ENCODE data around the gene RBM23.

RBM23 gene

DNA sequence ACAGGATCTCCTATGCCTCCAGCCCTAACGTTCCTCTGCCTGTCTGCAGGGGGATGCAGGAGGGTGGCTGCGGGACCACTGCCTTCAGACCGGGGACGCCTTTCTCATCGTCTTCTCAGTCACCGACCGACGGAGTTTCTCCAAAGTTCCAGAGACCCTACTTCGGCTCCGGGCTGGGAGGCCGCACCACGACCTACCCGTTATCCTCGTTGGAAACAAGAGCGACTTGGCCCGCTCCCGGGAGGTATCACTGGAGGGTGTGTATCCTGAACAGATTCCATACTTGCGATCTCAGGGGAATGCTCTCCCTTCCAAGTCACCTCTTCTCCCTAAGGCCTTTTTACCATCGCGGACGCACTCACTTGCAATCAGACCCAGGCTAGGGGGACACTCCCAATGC, 33.0 kb downstream of the RBM23 start:
- DNase-seq (ENCODE audit: low read depth in 2 of 2): no peak

DNA sequence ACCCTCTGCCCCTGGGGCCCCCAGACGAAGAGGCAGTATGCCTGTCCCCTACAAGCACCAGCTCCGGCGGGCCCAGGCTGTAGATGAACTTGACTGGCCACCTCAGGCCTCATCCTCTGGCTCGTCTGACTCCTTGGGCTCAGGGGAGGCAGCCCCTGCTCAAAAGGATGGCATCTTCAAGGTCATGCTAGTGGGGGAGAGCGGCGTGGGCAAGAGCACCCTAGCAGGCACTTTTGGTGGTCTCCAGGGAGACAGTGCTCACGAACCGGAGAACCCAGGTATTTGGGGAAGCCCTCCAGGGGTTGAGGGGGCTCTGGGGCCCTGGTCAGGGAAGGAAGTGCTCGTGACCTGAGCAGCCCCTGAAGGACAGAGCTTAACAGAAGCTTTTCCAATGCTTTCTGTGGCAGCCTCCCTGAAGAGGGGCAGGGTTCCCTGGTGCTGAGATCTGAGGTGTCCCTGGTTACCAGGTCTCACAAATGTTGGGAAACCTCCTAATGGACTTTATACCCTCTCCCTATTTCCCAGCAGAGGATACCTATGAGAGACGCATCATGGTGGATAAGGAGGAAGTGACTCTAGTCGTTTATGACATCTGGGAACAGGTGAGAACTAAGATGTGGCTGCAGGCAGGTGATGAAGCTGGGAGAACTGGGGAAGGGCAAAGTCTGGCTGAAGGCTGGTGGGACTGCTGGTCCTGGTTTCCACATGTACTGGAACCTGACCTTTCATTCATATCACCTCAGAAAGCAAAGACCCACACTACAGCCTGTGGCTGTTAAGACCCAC, 34.0 kb downstream of the RBM23 start:
- no peak for DNase-seq (ENCODE audit: low read depth in 2 of 2)

DNA sequence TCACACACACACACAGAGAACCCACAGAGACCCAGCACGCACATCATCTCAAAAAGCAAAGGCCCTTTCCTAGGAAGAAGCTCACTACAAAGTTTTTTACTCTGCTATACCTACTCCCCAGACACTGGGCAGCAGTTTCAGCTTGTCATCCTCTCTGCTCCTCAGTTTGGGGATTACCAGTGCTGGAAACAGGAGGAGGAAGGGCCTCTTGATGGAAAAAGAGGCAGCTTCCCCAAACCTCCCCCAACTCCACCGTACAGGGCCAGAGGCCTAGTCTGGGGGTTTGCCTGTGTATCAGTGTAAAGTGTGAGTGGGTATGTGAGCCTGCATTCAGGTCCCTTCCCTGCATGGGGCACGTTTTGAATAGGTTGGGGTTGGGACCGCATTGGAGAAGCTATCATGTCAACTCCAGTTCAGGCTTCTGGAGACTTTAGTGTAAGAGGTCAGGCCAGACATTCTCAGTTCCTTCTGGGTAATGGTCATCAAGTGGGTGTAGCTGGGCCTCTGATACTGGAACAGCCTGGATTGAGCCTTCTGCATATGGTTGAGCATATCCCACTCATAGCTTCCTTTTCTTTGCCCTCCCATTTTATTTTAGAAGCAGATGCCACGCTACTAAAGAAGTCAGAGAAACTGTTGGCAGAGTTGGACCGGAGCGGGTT, 34.7 kb downstream of the RBM23 start:
- no peak for DNase-seq (ENCODE audit: low read depth in 2 of 2)

GRCh38 chr14:22883173-22883976, 35.6 kb downstream of the RBM23 start, which contains the start of gene REM2:
Gene REM2 (plus strand): TSS chr14:22883222. CDS start chr14:22883288, 66 bp downstream.
- no peak for DNase-seq (ENCODE audit: low read depth in 2 of 2)

GRCh38 chr14:22882529-22883172, 36.3 kb downstream of the RBM23 start:
- no peak for DNase-seq (ENCODE audit: low read depth in 2 of 2)

DNA sequence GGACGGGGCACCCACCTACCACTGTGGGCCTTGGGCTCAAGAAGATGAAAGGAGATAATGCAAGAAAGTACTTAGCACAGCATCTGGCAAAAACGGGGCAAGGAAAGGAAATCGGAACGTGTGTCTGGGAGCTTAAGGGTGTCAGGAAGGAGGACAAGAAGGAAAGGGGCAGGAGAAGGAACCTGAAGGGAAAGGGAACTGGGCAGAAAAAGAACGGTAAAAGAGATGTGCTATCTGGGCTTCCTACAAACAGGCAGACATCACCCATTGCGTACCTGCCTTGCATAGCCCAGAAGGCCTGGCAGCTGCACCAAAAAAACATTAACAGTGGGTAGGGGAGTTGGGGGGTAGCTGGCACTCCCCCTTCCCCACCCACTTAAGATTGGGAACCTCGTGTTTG, 36.9 kb downstream of the RBM23 start:
- no peak for DNase-seq (ENCODE audit: low read depth in 2 of 2)

GRCh38 chr14:22878271-22879246, 40.4 kb downstream of the RBM23 start:
- DNase-seq (ENCODE audit: low read depth in 2 of 2): no peak

- no peak for DNase-seq (ENCODE audit: low read depth in 2 of 2)
These were observed 41.9 kb downstream of the RBM23 start for GRCh38 chr14:22877000-22877501.

- DNase-seq (ENCODE audit: low read depth in 2 of 2): no peak
These were observed 43.1 kb downstream of the RBM23 start for GRCh38 chr14:22875748-22876319.

- no peak for DNase-seq (ENCODE audit: low read depth in 2 of 2)
These were observed 43.8 kb downstream of the RBM23 start for GRCh38 chr14:22875003-22875747.

GRCh38 chr14:22872833-22873520, 46.0 kb downstream of the RBM23 start:
- no peak for DNase-seq (ENCODE audit: low read depth in 2 of 2)

- DNase-seq (ENCODE audit: low read depth in 2 of 2): peak; percentile 54 to 59
These were observed 46.7 kb downstream of the RBM23 start for GRCh38 chr14:22872033-22872832.

GRCh38 chr14:22871224-22872032, 47.5 kb downstream of the RBM23 start, which contains the start of gene LRP10:
Gene LRP10 (plus strand): TSS chr14:22871740. CDS start chr14:22872304, 564 bp downstream.
- peak; percentile 44 to 54 for DNase-seq (ENCODE audit: low read depth in 2 of 2)

GRCh38 chr14:22870811-22871223, 48.1 kb downstream of the RBM23 start:
- no peak for DNase-seq (ENCODE audit: low read depth in 2 of 2)

GRCh38 chr14:22866874-22867273, 52.1 kb downstream of the RBM23 start:
- DNase-seq (ENCODE audit: low read depth in 2 of 2): no peak

DNA sequence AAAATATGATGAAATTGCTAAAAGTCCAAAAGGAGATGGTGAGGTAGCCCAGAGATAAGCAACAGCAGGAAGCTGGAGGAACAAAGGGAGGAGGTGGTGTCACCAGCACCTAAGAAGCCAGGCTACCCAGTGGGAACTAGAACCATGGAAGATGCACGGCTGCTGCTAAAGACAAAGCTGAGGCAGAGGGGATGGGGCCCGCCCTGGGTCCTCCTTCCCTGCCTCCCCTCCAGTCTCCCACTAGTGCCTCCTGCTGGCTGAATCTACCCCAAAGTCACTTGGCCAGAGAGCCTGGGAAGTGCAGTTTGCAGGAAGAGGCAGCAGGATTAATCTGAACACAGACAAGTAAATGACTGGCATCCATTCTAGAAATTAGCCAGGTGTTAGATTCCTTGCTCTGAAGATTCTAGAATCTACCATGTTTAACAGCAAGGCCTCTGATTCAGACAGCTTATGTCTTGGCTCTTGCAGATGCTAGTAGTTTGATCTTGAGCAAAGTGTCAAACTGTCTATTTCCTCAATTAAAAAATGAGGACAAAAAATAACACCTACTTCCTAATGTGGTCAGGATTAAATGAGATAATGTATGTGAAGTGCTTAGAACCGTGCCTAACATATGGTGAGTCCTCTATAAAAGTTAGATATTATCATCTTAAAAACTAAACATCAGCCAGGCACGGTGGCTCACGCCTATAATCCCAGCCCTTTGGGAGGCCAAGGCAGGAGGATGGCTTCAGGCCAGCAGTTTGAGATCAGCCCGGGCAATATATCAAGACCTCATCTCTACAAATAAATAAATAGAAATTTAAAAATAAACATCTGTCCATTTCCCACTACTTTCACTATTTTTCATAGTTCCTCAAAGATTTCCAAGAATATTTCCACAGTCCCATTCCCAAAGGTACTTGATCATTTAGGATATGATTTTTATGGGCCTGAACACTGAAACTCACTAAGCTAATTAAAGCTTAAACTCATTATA, 53.2 kb downstream of the RBM23 start:
- DNase-seq (ENCODE audit: low read depth in 2 of 2): no peak
